Stomach (tissue), 4 donors: ENCODE results near the gene TBX21.

Experiments
- POLR2A ChIP-seq, 4 donors: fragments of 450-650 bp; IDR thresholded peaks; one replicate each; pipeline ENCODE4 v1.6.1; 2016; ENCODE audit warnings: antibody characterized with exemption in 4 of 4, control low read depth in 2 of 4, mild to moderate bottlenecking in 1 of 4, moderate library complexity in 1 of 4
- POLR2AphosphoS5 ChIP-seq, 3 donors: sonication (generic); formaldehyde crosslinking; IDR thresholded peaks; one replicate each; pipeline ENCODE4 v1.6.1; 2016; ENCODE audit warnings: antibody characterized with exemption in 3 of 3
- TF ChIP-seq, protein P1 (sequence below), 7 experiments: fragments of 450-650 bp in 4 of 7; fragments of 200-600 bp in 3 of 7; sonication (generic) in 3 of 7; IDR thresholded peaks; one replicate each; pipeline ENCODE4 v1.5.1; 2016 to 2019; ENCODE audit warnings: antibody characterized with exemption in 7 of 7, control low read depth in 2 of 7, mild to moderate bottlenecking in 1 of 7

DNA sequence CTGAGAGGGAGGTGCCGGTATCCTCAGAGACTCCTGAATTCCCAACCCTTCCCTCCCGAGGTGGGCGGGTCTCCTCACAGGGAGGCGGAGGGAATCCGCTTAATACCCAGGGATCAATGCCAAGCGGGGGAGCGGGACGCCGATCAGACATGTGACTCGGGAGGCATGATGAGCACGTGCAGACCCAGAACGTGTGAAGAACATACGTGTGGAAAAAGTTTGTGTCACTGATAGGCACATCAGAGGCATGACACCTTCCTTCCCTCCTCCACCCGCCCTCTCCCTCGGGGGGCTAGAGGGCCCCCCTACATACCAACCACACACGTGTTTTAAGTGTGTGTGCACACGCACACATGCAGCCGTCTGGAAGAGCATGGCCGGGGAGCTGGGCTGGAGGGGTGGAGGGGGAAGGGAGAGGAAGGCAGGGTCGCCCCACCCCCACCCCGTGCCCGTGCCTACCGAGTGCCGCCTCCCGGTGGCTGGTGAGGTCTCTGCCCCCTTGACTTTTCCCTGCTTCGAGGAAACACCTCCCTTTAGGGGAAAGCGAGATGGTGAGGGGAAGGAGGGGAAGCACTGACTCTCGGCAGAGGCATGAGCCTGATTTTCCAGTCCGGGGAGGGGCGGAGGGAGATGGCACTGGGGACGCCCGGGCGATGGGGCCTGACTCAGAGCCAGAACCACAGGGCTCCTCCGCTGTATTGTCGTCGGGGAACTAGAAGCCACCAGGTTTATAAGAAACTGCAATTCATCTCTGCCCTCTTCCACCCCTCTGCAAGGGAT is 12.1 kb upstream of the TBX21 start:
- TF ChIP-seq, protein P1, sequence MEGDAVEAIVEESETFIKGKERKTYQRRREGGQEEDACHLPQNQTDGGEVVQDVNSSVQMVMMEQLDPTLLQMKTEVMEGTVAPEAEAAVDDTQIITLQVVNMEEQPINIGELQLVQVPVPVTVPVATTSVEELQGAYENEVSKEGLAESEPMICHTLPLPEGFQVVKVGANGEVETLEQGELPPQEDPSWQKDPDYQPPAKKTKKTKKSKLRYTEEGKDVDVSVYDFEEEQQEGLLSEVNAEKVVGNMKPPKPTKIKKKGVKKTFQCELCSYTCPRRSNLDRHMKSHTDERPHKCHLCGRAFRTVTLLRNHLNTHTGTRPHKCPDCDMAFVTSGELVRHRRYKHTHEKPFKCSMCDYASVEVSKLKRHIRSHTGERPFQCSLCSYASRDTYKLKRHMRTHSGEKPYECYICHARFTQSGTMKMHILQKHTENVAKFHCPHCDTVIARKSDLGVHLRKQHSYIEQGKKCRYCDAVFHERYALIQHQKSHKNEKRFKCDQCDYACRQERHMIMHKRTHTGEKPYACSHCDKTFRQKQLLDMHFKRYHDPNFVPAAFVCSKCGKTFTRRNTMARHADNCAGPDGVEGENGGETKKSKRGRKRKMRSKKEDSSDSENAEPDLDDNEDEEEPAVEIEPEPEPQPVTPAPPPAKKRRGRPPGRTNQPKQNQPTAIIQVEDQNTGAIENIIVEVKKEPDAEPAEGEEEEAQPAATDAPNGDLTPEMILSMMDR (IDR thresholded peaks at IDR 0.05): no peak
- TF ChIP-seq POLR2AphosphoS5 (IDR thresholded peaks at IDR 0.05) (no peak), POLR2A (IDR thresholded peaks at IDR 0.05) (no peak)
